Breast epithelium (tissue), 3 donors: ENCODE measurements around the gene SPATC1L.

Source experiments
- CTCF ChIP-seq, 3 donors: fragments of 450-650 bp; IDR thresholded peaks; one replicate each; pipeline ENCODE4 v1.5.1; 2016 to 2017; ENCODE audit warnings: antibody characterized with exemption in 3 of 3, mild to moderate bottlenecking in 3 of 3, moderate library complexity in 3 of 3
- POLR2A ChIP-seq: fragments of 450-650 bp; IDR thresholded peaks from one replicate; pipeline ENCODE4 v1.6.1; 2016; ENCODE audit warnings: antibody characterized with exemption, mild to moderate bottlenecking, moderate library complexity
- POLR2AphosphoS5 ChIP-seq, 3 donors: sonication (generic); formaldehyde crosslinking; IDR thresholded peaks; one replicate each; pipeline ENCODE4 v1.6.1; 2017; ENCODE audit warnings: antibody characterized with exemption in 3 of 3

- no peak for TF ChIP-seq CTCF (IDR thresholded peaks at IDR 0.05)
- TF ChIP-seq POLR2A: no peak
- no peak for TF ChIP-seq POLR2AphosphoS5 (IDR thresholded peaks at IDR 0.05)
Measured at GRCh38 chr21:46137908-46138307, 46.4 kb downstream of the SPATC1L start.
